ENCODE results near the gene EFNB1.
"Not testable (repeated sequence)": the region's sequence is repeated elsewhere in the genome, so short reads cannot be mapped to it uniquely, and the experiment has no call there.

Gene EFNB1

GRCh38 chrX:68828740-68829581 is at the start of gene EFNB1:
TSS of gene EFNB1 (plus strand) at chrX:68829021. CDS start at chrX:68829777, 756 bp downstream.
- in situ Hi-C loops (cut with MboI; ENCODE audit: low sequenced_read_pairs) = no loop called here

- in situ Hi-C loops (cut with MboI; ENCODE audit: low sequenced_read_pairs) = not testable (repeated sequence)
Observed at GRCh38 chrX:68781295-68781694, 47.5 kb upstream of the EFNB1 start.

- in situ Hi-C loops (cut with MboI; ENCODE audit: low sequenced_read_pairs) = no loop called here
Observed at GRCh38 chrX:68784816-68785215, 44.0 kb upstream of the EFNB1 start.

GRCh38 chrX:68786581-68786980 is 42.2 kb upstream of the EFNB1 start:
- in situ Hi-C loops (cut with MboI; ENCODE audit: low sequenced_read_pairs) = not testable (repeated sequence)

- in situ Hi-C loops (cut with MboI; ENCODE audit: low sequenced_read_pairs) = no loop called here
Observed at GRCh38 chrX:68789966-68790365, 38.9 kb upstream of the EFNB1 start.

GRCh38 chrX:68792083-68792482 is 36.7 kb upstream of the EFNB1 start:
- in situ Hi-C loops (cut with MboI; ENCODE audit: low sequenced_read_pairs) = no loop called here

GRCh38 chrX:68794461-68794860 is 34.4 kb upstream of the EFNB1 start:
- in situ Hi-C loops (cut with MboI; ENCODE audit: low sequenced_read_pairs) = no loop called here

- in situ Hi-C loops (cut with MboI; ENCODE audit: low sequenced_read_pairs) = no loop called here
Observed at GRCh38 chrX:68795741-68796140, 33.1 kb upstream of the EFNB1 start.

GRCh38 chrX:68798400-68798799 is 30.4 kb upstream of the EFNB1 start:
- in situ Hi-C loops (cut with MboI; ENCODE audit: low sequenced_read_pairs) = not testable (repeated sequence)

GRCh38 chrX:68801737-68802290 is 27.0 kb upstream of the EFNB1 start:
- in situ Hi-C loops (cut with MboI; ENCODE audit: low sequenced_read_pairs) = no loop called here

- in situ Hi-C loops (cut with MboI; ENCODE audit: low sequenced_read_pairs) = no loop called here
Observed at GRCh38 chrX:68807818-68808217, 21.0 kb upstream of the EFNB1 start.

GRCh38 chrX:68808686-68809357 is 20.0 kb upstream of the EFNB1 start:
- in situ Hi-C loops (cut with MboI; ENCODE audit: low sequenced_read_pairs) = no loop called here

GRCh38 chrX:68820476-68821110 is 8.2 kb upstream of the EFNB1 start:
- in situ Hi-C loops (cut with MboI; ENCODE audit: low sequenced_read_pairs) = no loop called here

GRCh38 chrX:68821616-68822015 is 7.2 kb upstream of the EFNB1 start:
- in situ Hi-C loops (cut with MboI; ENCODE audit: low sequenced_read_pairs) = no loop called here

GRCh38 chrX:68822641-68823410 is 6.0 kb upstream of the EFNB1 start:
- in situ Hi-C loops (cut with MboI; ENCODE audit: low sequenced_read_pairs) = no loop called here

GRCh38 chrX:68823413-68824151 is 5.2 kb upstream of the EFNB1 start:
- in situ Hi-C loops (cut with MboI; ENCODE audit: low sequenced_read_pairs) = no loop called here

GRCh38 chrX:68824152-68824433 is 4.7 kb upstream of the EFNB1 start:
- in situ Hi-C loops (cut with MboI; ENCODE audit: low sequenced_read_pairs) = no loop called here

GRCh38 chrX:68824565-68825125 is 4.2 kb upstream of the EFNB1 start:
- in situ Hi-C loops (cut with MboI; ENCODE audit: low sequenced_read_pairs) = no loop called here

- in situ Hi-C loops (cut with MboI; ENCODE audit: low sequenced_read_pairs) = no loop called here
Observed at GRCh38 chrX:68826113-68826980, 2.5 kb upstream of the EFNB1 start.

Data from hTERT RPE-1 (cell line).